Non-pigmented ciliary epithelial cell (primary cell): ENCODE data around the gene TMC6.

Source experiments
- DNase-seq: peaks from one replicate; pipeline ENCODE4 v3.0.0-alpha.2; 2010; ENCODE audit warnings: low read depth

TMC6 gene

GRCh38 chr17:78135858-78136500 is 7.4 kb upstream of the TMC6 start:
- DNase-seq, result no peak

- no peak for DNase-seq
These were observed 6.4 kb upstream of the TMC6 start for GRCh38 chr17:78134899-78135385.

GRCh38 chr17:78133971-78134898 is 5.7 kb upstream of the TMC6 start:
- DNase-seq, result no peak

GRCh38 chr17:78133179-78133951 is 4.8 kb upstream of the TMC6 start:
- no peak for DNase-seq

GRCh38 chr17:78132767-78133178 is 4.2 kb upstream of the TMC6 start:
- no peak for DNase-seq

GRCh38 chr17:78132084-78132676 is 3.6 kb upstream of the TMC6 start:
- DNase-seq, result no peak

GRCh38 chr17:78131172-78132083 is 2.9 kb upstream of the TMC6 start:
- DNase-seq, result no peak

GRCh38 chr17:78130437-78131101 is 2.0 kb upstream of the TMC6 start, which contains the start of gene TMC8:
Gene TMC8 (plus strand): TSS chr17:78130771. CDS start chr17:78131589, 818 bp downstream.
- no peak for DNase-seq

- DNase-seq, result no peak
These were observed 1.5 kb upstream of the TMC6 start for GRCh38 chr17:78130090-78130436.

- no peak for DNase-seq
These were observed 965 bp upstream of the TMC6 start for GRCh38 chr17:78129351-78130089.

- no peak for DNase-seq
These were observed 536 bp downstream of the TMC6 start for GRCh38 chr17:78127888-78128550.

- no peak for DNase-seq
These were observed 1.2 kb downstream of the TMC6 start for GRCh38 chr17:78127239-78127887.

GRCh38 chr17:78126895-78127238 is 1.7 kb downstream of the TMC6 start:
- DNase-seq, result no peak

GRCh38 chr17:78125976-78126894 is 2.3 kb downstream of the TMC6 start:
- DNase-seq, result no peak

GRCh38 chr17:78125138-78125913 is 3.2 kb downstream of the TMC6 start:
- DNase-seq, result no peak

GRCh38 chr17:78124836-78125137 is 3.8 kb downstream of the TMC6 start:
- DNase-seq, result no peak
